GM10266 (cell line): ENCODE measurements around the gene LIMS1.
A peak's percentile ranks its signal among the peaks of the same experiment; 100 is the strongest.
"Not testable (repeated sequence)": the region's sequence is repeated elsewhere in the genome, so short reads cannot be mapped to it uniquely, and the experiment has no call there.

ENCODE experiments used
- DNase-seq: peaks from one replicate; pipeline ENCODE4 v3.0.0; 2012; ENCODE audit errors: extremely low spot score
- TF ChIP-seq, protein P1 (sequence below): IDR thresholded peaks from 2 replicates; pipeline ENCODE4 v1.5.1; 2012; ENCODE audit warnings: mild to moderate bottlenecking, low read depth; ENCODE audit not compliant: control insufficient read depth, insufficient read depth; ENCODE audit errors: missing control alignments

The LIMS1 gene

GRCh38 chr2:108719149-108720044 is 185.1 kb downstream of the LIMS1 start, which contains the start of gene RANBP2:
Gene RANBP2, plus strand, starts transcription at chr2:108719482. Its CDS starts 125 bp downstream, at chr2:108719607.
- TF ChIP-seq, protein P1, sequence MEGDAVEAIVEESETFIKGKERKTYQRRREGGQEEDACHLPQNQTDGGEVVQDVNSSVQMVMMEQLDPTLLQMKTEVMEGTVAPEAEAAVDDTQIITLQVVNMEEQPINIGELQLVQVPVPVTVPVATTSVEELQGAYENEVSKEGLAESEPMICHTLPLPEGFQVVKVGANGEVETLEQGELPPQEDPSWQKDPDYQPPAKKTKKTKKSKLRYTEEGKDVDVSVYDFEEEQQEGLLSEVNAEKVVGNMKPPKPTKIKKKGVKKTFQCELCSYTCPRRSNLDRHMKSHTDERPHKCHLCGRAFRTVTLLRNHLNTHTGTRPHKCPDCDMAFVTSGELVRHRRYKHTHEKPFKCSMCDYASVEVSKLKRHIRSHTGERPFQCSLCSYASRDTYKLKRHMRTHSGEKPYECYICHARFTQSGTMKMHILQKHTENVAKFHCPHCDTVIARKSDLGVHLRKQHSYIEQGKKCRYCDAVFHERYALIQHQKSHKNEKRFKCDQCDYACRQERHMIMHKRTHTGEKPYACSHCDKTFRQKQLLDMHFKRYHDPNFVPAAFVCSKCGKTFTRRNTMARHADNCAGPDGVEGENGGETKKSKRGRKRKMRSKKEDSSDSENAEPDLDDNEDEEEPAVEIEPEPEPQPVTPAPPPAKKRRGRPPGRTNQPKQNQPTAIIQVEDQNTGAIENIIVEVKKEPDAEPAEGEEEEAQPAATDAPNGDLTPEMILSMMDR: no peak
- peak; percentile 86 for DNase-seq

- DNase-seq: not testable (repeated sequence)
Observed at GRCh38 chr2:108726048-108726447, 191.8 kb downstream of the LIMS1 start.

GRCh38 chr2:108734656-108735055 is 200.4 kb downstream of the LIMS1 start:
- not testable (repeated sequence) for DNase-seq
